HCT116 (cell line): ENCODE measurements around the gene TMEM181. TPM values are rescaled to one million over a fixed set of nuclear protein-coding genes. Genes with fewer than 3 reads are reported as not detected.

Source experiments
- ATAC-seq: fragments of 200-7000 bp; cut with Tn5 transposase; 2 replicates; pipeline ENCODE4 v1.9.1; 2020; ENCODE audit warnings: mild to moderate bottlenecking, moderate library complexity
- BruUV-seq: library from RNA; stranded (reverse); fragments of 400-500 nt; replicated peaks from 2 replicates; lab custom pipeline; 2021; lab: Mats Ljungman, UMichigan
- CTCF ChIA-PET: fragments of 300-600 bp; sonication (Branson Sonifier 250); formaldehyde crosslinking; loops from one replicate; lab custom pipeline; 2021; ENCODE audit warnings: antibody characterized with exemption; lab: Charles Lee
- POLR2A ChIA-PET: fragments of 300-600, 350-600 bp; sonication (Branson Sonifier 250); formaldehyde crosslinking; loops from one replicate; lab custom pipeline; 2021; ENCODE audit warnings: antibody characterized with exemption; lab: Charles Lee
- RAD21 ChIA-PET, 2 experiments: fragments of 300-600 bp; sonication (Branson Sonifier 250); formaldehyde crosslinking; loops; one replicate each; lab custom pipeline; 2023; ENCODE audit warnings: low total read pairs in 2 of 2; ENCODE audit not compliant: uncharacterized antibody in 2 of 2, unreplicated experiment in 2 of 2, low non-redundant PET in 1 of 2; lab: Charles Lee
- DNase-seq: peaks from one replicate; pipeline ENCODE4 v3.0.0-alpha.2; 2010; ENCODE audit warnings: low read depth, low spot score
- H2AFZ ChIP-seq: fragments of 200-600 bp; shearing (Covaris generic), sonication (generic); 2 replicates; pipeline ENCODE4 v1.6.1; 2017; ENCODE audit warnings: low read depth, mixed run types, mixed read lengths, antibody characterized with exemption, low read length; ENCODE audit not compliant: poor library complexity, severe bottlenecking
- H3K27ac ChIP-seq: 2 replicates; pipeline ENCODE4 v1.5.1; 2012; ENCODE audit warnings: low read depth, low read length
- H3K27me3 ChIP-seq: fragments of 200-600 bp; sonication (generic); 2 replicates; pipeline ENCODE4 v1.6.1; 2016; ENCODE audit warnings: mixed run types, low read length, mixed read lengths; ENCODE audit not compliant: insufficient read depth
- H3K36me3 ChIP-seq, 2 experiments: fragments of 200-500 bp in 1 of 2; fragments of 200-600 bp in 1 of 2; sonication (Bioruptor generic) in 1 of 2; sonication (generic) in 1 of 2; 2 replicates each; pipeline versions ENCODE4 v1.5.1 to v1.6.1; 2014 to 2016; ENCODE audit warnings: low read length in 2 of 2, inconsistent platforms in 1 of 2, mixed read lengths in 1 of 2, mixed run types in 1 of 2; ENCODE audit not compliant: insufficient read depth in 2 of 2, control insufficient read depth in 1 of 2
- H3K4me1 ChIP-seq, 2 experiments: fragments of 200-600 bp in 1 of 2; sonication (generic) in 1 of 2; 2 replicates each; pipeline versions ENCODE4 v1.5.1 to v1.6.1; 2012 to 2017; ENCODE audit warnings: low read length in 2 of 2, inconsistent platforms in 1 of 2, mild to moderate bottlenecking in 1 of 2, mixed read lengths in 1 of 2, mixed run types in 1 of 2, moderate library complexity in 1 of 2; ENCODE audit not compliant: insufficient read depth in 2 of 2, control insufficient read depth in 1 of 2
- H3K4me2 ChIP-seq: fragments of 200-600 bp; sonication (generic); 2 replicates; pipeline ENCODE4 v1.6.1; 2017; ENCODE audit warnings: mixed run types, low read length, mixed read lengths
- H3K4me3 ChIP-seq, 2 experiments: fragments of 200-600 bp in 1 of 2; sonication (generic) in 1 of 2; replicated peaks in 1 of 2; 2 replicates each; pipeline ENCODE4 v1.5.1; 2011 to 2016; ENCODE audit warnings: low read length in 2 of 2, control low read depth in 1 of 2, low read depth in 1 of 2, mild to moderate bottlenecking in 1 of 2, mixed read lengths in 1 of 2, mixed run types in 1 of 2
- H3K79me2 ChIP-seq: fragments of 200-600 bp; sonication (generic); 2 replicates; pipeline ENCODE4 v1.6.1; 2017; ENCODE audit warnings: mild to moderate bottlenecking, mixed run types, low read length, moderate library complexity, mixed read lengths; ENCODE audit not compliant: insufficient read depth
- H3K9ac ChIP-seq: fragments of 200-600 bp; sonication (generic); 2 replicates; pipeline ENCODE4 v1.6.1; 2016; ENCODE audit warnings: low read length, mixed read lengths
- H3K9me2 ChIP-seq: fragments of 200-600 bp; sonication (generic), shearing (Covaris generic); 2 replicates; pipeline ENCODE4 v1.6.1; 2017; ENCODE audit warnings: mixed run types, mild to moderate bottlenecking, moderate library complexity; ENCODE audit not compliant: insufficient read depth
- H3K9me3 ChIP-seq, 2 experiments: fragments of 200-500 bp in 1 of 2; fragments of 200-600 bp in 1 of 2; sonication (Bioruptor generic) in 1 of 2; sonication (generic) in 1 of 2; 2 replicates each; pipeline ENCODE4 v1.6.1; 2014 to 2017; ENCODE audit warnings: low read length in 2 of 2, mixed read lengths in 2 of 2, inconsistent platforms in 1 of 2, low read depth in 1 of 2, mild to moderate bottlenecking in 1 of 2, mixed run types in 1 of 2, moderate library complexity in 1 of 2; ENCODE audit not compliant: control insufficient read depth in 1 of 2, insufficient read depth in 1 of 2
- H4K20me1 ChIP-seq: fragments of 200-600 bp; sonication (generic), shearing (Covaris generic); 2 replicates; pipeline ENCODE4 v1.6.1; 2017; ENCODE audit warnings: mixed run types, mild to moderate bottlenecking, moderate library complexity; ENCODE audit not compliant: insufficient read depth
- CTCF ChIP-seq, 3 experiments: fragments of 200-600 bp in 1 of 3; sonication (generic) in 1 of 3; IDR thresholded peaks in 2 of 3; conservative IDR thresholded peaks in 1 of 3; 2 replicates each; pipeline ENCODE4 v1.5.1; 2012 to 2017; ENCODE audit warnings: low read depth in 2 of 3, low read length in 2 of 3, antibody characterized with exemption in 1 of 3, borderline replicate concordance in 1 of 3, control low read depth in 1 of 3, mild to moderate bottlenecking in 1 of 3, mixed read lengths in 1 of 3, mixed run types in 1 of 3, moderate library complexity in 1 of 3; ENCODE audit not compliant: insufficient read depth in 1 of 3
- ELF1 ChIP-seq: IDR thresholded peaks from 2 replicates; pipeline ENCODE4 v1.6.1; 2012; ENCODE audit warnings: low read depth, borderline replicate concordance
- EZH2 ChIP-seq: fragments of 200-600 bp; sonication (generic); IDR thresholded peaks from 2 replicates; pipeline ENCODE4 v1.6.1; 2017; ENCODE audit warnings: antibody characterized with exemption, mixed run types
- FOSL1 ChIP-seq: IDR thresholded peaks from 2 replicates; pipeline ENCODE4 v1.6.1; 2012; ENCODE audit warnings: low read depth
- SIN3A ChIP-seq: IDR thresholded peaks from 2 replicates; pipeline ENCODE4 v1.6.1; 2012; ENCODE audit warnings: low read depth
- SP1 ChIP-seq: IDR thresholded peaks from 2 replicates; pipeline ENCODE4 v1.6.1; 2012; ENCODE audit warnings: low read depth
- YY1 ChIP-seq: IDR thresholded peaks from 2 replicates; pipeline ENCODE4 v1.6.1; 2011; ENCODE audit warnings: low read length, low read depth, moderate library complexity, mild to moderate bottlenecking; ENCODE audit not compliant: insufficient replicate concordance; ENCODE audit errors: extremely low read depth
- ZBTB33 ChIP-seq: IDR thresholded peaks from 2 replicates; pipeline ENCODE4 v1.6.1; 2011; ENCODE audit warnings: mild to moderate bottlenecking, low read length, moderate library complexity; ENCODE audit not compliant: insufficient replicate concordance; ENCODE audit errors: extremely low read depth
- intact Hi-C: fragments of 100-400 bp; cut with micrococcal nuclease; formaldehyde crosslinking; loops from 2 replicates; pipeline ENCODE4 v1.10.0; 2022
- total RNA-seq: library from RNA; stranded (reverse); gene quantifications from one replicate; pipeline ENCODE4 v1.2.1, GENCODE V29; 2021; ENCODE audit not compliant: unreplicated experiment

The TMEM181 gene
- total RNA-seq, 1 experiment from 2014 or later, result 34.4 TPM

- H3K9me2 ChIP-seq, result no peaks in the 10 kb centered on the region
- H3K36me3 ChIP-seq, result peaks cover 14 to 26% of the 10 kb centered on the region in 2 experiments
- TF ChIP-seq EZH2, result no peak
- no peak for TF ChIP-seq CTCF (IDR thresholded peaks at IDR 0.05 in 2 of 3, conservative IDR thresholded peaks at IDR 0.05 in 1 of 3; ENCODE audit: borderline replicate concordance in 1 of 3, insufficient read depth in 1 of 3, low read depth in 2 of 3, low read length in 2 of 3)
- TF ChIP-seq YY1, result no peak
- no peak for TF ChIP-seq FOSL1
- TF ChIP-seq SIN3A, result no peak
- TF ChIP-seq ZBTB33, result no peak
- no peak for TF ChIP-seq ELF1
- TF ChIP-seq SP1, result no peak
- TF ChIP-seq, all 23 proteins: peak for 0
- Histone ChIP-seq H3K27ac (no peak overlapping the region), H3K4me3 (no peak overlapping the region), H3K9ac (no peak overlapping the region), H3K79me2 (peaks cover 11% of the 10 kb centered on the region; the same call in 1 of the 2 replicates), H3K4me1 (no peaks in the 10 kb centered on the region), H3K27me3 (no peaks in the 10 kb centered on the region), H4K20me1 (no peaks in the 10 kb centered on the region), H3K4me2 (no peak overlapping the region), H3K9me3 (no peaks in the 10 kb centered on the region), H2AFZ (no peak overlapping the region)
- no peak for ATAC-seq
- DNase-seq, result no peak
- BruUV-seq, result no TSS peak
- ChIA-PET RAD21 (no interaction called here), POLR2A (no interaction called here), CTCF (no interaction called here)
- intact Hi-C loops, result no loop called here
Observed at GRCh38 chr6:158620963-158621693, 61.2 kb downstream of the TMEM181 start.
